Fibroblast of pulmonary artery (primary cell): ENCODE measurements around the gene DALRD3.
A peak's percentile ranks its signal among the peaks of the same experiment; 100 is the strongest.

Source experiments
- DNase-seq: peaks from one replicate; pipeline ENCODE4 v3.0.0-alpha.2; 2010; ENCODE audit warnings: low read depth
- H3K4me3 ChIP-seq: replicated peaks from 2 replicates; pipeline ENCODE4 v1.5.1; 2011; ENCODE audit warnings: low read depth, mild to moderate bottlenecking, control low read depth, low read length, moderate library complexity
- CTCF ChIP-seq: IDR thresholded peaks from 2 replicates; pipeline ENCODE4 v1.5.1; 2011; ENCODE audit warnings: mild to moderate bottlenecking, control low read depth, low read length, inconsistent platforms; ENCODE audit errors: missing control alignments

Gene DALRD3

GRCh38 chr3:49032646-49033304 lies 14.4 kb upstream of the DALRD3 start:
- no peak for TF ChIP-seq CTCF
- peak; percentile 45 for DNase-seq
- H3K4me3 ChIP-seq, result no peak overlapping the region

DNA sequence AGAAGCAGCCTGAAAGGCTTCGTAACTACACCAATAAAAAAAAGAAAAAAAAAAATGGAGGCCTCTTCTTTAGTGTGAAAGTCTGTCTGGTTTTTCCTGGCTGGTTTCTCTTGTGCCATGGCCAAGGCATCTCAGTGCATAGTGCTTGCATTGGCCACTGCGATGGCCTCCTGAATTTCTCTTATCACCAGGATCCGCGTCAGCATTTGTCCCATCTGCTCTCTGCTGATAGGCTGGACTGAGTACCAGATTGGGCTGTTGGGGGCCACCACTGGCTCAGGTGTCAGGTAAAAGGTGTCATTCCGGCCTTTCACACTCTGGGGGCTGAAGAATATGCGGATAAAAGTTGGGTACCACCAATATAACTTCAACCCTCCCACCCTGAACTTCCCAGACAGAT lies 11.9 kb upstream of the DALRD3 start:
- DNase-seq, result no peak

GRCh38 chr3:49029563-49029884 lies 11.1 kb upstream of the DALRD3 start:
- no peak for DNase-seq
- TF ChIP-seq CTCF, result no peak
- H3K4me3 ChIP-seq, result no peak overlapping the region

More for the DNA sequence above, 11.9 kb upstream of the DALRD3 start:
- H3K4me3 ChIP-seq, result no peak overlapping the region
- no peak for TF ChIP-seq CTCF

- H3K4me3 ChIP-seq, result peak within 1 kb of the TSS; percentile 82
- peak; percentile 1 for TF ChIP-seq CTCF
- peak; percentile 94 for DNase-seq
Measured at GRCh38 chr3:49028673-49029562, 10.5 kb upstream of the DALRD3 start, which contains the start of gene IMPDH2. IMPDH2 (minus strand) TSS chr3:49029398; CDS start chr3:49029350, 48 bp downstream.

DNA sequence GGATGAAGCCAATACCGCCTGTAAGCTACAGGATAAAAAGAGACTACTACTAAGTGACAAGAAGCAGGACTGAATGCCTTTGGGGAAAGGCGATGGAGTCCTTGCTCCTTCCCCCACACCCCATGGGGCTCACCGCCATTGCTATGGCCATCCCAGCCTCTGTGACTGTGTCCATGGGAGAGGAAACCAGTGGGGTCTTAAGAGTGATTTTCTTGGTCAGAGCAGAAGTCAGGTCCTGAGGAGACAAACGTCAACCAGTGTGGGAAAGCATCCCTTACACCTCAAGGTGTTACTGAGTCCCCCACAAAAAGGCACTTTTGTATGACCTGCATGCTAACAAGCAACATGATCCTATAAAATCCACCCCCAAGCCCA lies 9.9 kb upstream of the DALRD3 start:
- no peak for DNase-seq
- no peak for TF ChIP-seq CTCF

GRCh38 chr3:49027634-49028033 lies 9.3 kb upstream of the DALRD3 start:
- no peak overlapping the region for H3K4me3 ChIP-seq
- no peak for DNase-seq
- TF ChIP-seq CTCF, result no peak

More for the DNA sequence above, 9.9 kb upstream of the DALRD3 start:
- peak overlapping the region; percentile 82 for H3K4me3 ChIP-seq
